ENCODE data around the gene FBXO38. TPM values are rescaled to one million over a fixed set of nuclear protein-coding genes. Genes with fewer than 3 reads are reported as not detected.

Gene FBXO38
- total and polyA plus RNA-seq, 9 of the 15 experiments (the other 6 are each of a cell fraction or from before 2014, with no cell fraction given): 7.4 to 39.4 (median 29.3) TPM

- Histone ChIP-seq H3K27me3 (ENCODE audit: control insufficient read depth in 2 of 2, insufficient read depth in 2 of 2, low read length in 2 of 2) (no peaks in the 10 kb centered on the region), H3K9ac (ENCODE audit: insufficient read depth in 1 of 2, low read depth in 2 of 2, low read length in 2 of 2) (no peak overlapping the region), H3K27ac (ENCODE audit: extremely low read depth, low read depth, low read length) (no peak overlapping the region), H3K4me1 (replicated peaks in 1 of 2; ENCODE audit: control insufficient read depth in 2 of 2, insufficient read depth in 2 of 2, low read length in 2 of 2) (peaks cover 0 to 15% of the 10 kb centered on the region in 2 experiments; a peak in 3 of 5 replicates), H3K4me2 (ENCODE audit: insufficient read depth, low read length) (no peak overlapping the region), H4K20me1 (replicated peaks; ENCODE audit: control insufficient read depth, insufficient read depth, low read length) (no peaks in the 10 kb centered on the region), H3K9me1 (ENCODE audit: control insufficient read depth, insufficient read depth, low read length) (no peaks in the 10 kb centered on the region), H3K36me3 (ENCODE audit: control insufficient read depth, insufficient read depth, low read length) (peaks cover 38% of the 10 kb centered on the region), H3K4me3 (no peak overlapping the region), H3K79me2 (ENCODE audit: control insufficient read depth, insufficient read depth, low read length) (peaks cover 33% of the 10 kb centered on the region), H3K9me3 (replicated peaks; ENCODE audit: control insufficient read depth, insufficient read depth, low read depth, low read length) (no peaks in the 10 kb centered on the region), H2AFZ (ENCODE audit: low read depth, low read length) (no peak overlapping the region)
- intact Hi-C loops (cut with micrococcal nuclease) (no loop called here), in situ Hi-C loops (cut with MboI) (no loop called here)
- CTCF ChIA-PET (ENCODE audit: low intra/inter-chr PET ratio): no interaction called here
- TF ChIP-seq KDM4B (IDR thresholded peaks at IDR 0.05; ENCODE audit: borderline replicate concordance in 2 of 2, low read depth in 1 of 2): no peak
- no peak for TF ChIP-seq XRCC5 (IDR thresholded peaks at IDR 0.05; ENCODE audit: low read depth, low read length)
- TF ChIP-seq DEAF1 (CRISPR knock-in tag; IDR thresholded peaks at IDR 0.05): no peak
- TF ChIP-seq BCL6 (CRISPR knock-in tag; IDR thresholded peaks at IDR 0.05): no peak
- no peak for TF ChIP-seq PTBP1 (IDR thresholded peaks at IDR 0.05; ENCODE audit: low read depth, low read length)
- no peak for TF ChIP-seq ZNF165 (CRISPR knock-in tag; IDR thresholded peaks at IDR 0.05; ENCODE audit: borderline replicate concordance)
- TF ChIP-seq RBM14 (IDR thresholded peaks at IDR 0.05; ENCODE audit: borderline replicate concordance, insufficient read depth, low read depth, low read length): no peak
- TF ChIP-seq NONO (IDR thresholded peaks at IDR 0.05; ENCODE audit: low read depth in 2 of 2, low read length in 1 of 2): no peak
- no peak for TF ChIP-seq ETS2 (tag; IDR thresholded peaks at IDR 0.05; ENCODE audit: borderline replicate concordance, poor library complexity, severe bottlenecking)
- TF ChIP-seq EP400 (IDR thresholded peaks at IDR 0.05): no peak
- no peak for TF ChIP-seq SMAD4 (CRISPR knock-in tag; conservative IDR thresholded peaks at IDR 0.05)
- TF ChIP-seq RNF219 (CRISPR knock-in tag; IDR thresholded peaks at IDR 0.05): no peak
- no peak for TF ChIP-seq NFE2L1 (tag; IDR thresholded peaks at IDR 0.05; ENCODE audit: borderline replicate concordance, low read depth)
- no peak for TF ChIP-seq MBD2 (IDR thresholded peaks at IDR 0.05; ENCODE audit: borderline replicate concordance, low read depth)
- no peak for TF ChIP-seq ARHGAP35 (IDR thresholded peaks at IDR 0.05; ENCODE audit: partially characterized antibody)
- TF ChIP-seq CHD4 (IDR thresholded peaks at IDR 0.05; ENCODE audit: insufficient read depth, insufficient replicate concordance, low read depth, low read length, poor library complexity, severe bottlenecking): no peak
- TF ChIP-seq ZNF23 (CRISPR knock-in tag; IDR thresholded peaks at IDR 0.05): no peak
- no peak for TF ChIP-seq POU5F1 (IDR thresholded peaks at IDR 0.05; ENCODE audit: borderline replicate concordance, low read depth, low read length, partially characterized antibody)
- no peak for TF ChIP-seq ZNF431 (CRISPR knock-in tag; IDR thresholded peaks at IDR 0.05)
- no peak for TF ChIP-seq BMI1 (IDR thresholded peaks at IDR 0.05; ENCODE audit: low read length)
- no peak for DNase-seq (ENCODE audit: extremely low read depth in 1 of 4, low spot score in 3 of 4)
- no TSS peak for BruUV-seq (replicated peaks)
- 83% methylated on average over 3 of the region's 3 CpGs for WGBS (ENCODE audit: insufficient coverage, low coverage, missing lambda C conversion rate)
- POLR2A ChIA-PET: no interaction called here
- no peak for FAIRE-seq
- ATAC-seq: no peak
Observed at GRCh38 chr5:148394587-148395019, 10.8 kb downstream of the FBXO38 start.

Data from K562 (cell line).